OCI-LY7 (cell line): ENCODE data around the gene F8.

ENCODE experiments used
- CTCF ChIP-seq: fragments of 200-600 bp; sonication (generic); conservative IDR thresholded peaks from 2 replicates; pipeline ENCODE4 v1.5.1; 2014; ENCODE audit warnings: mild to moderate bottlenecking, antibody characterized with exemption, low read length, moderate library complexity, mixed read lengths
- EZH2phosphoT487 ChIP-seq: fragments of 200-600 bp; sonication (generic); IDR thresholded peaks from 2 replicates; pipeline ENCODE4 v1.6.1; 2018; ENCODE audit warnings: low read depth, borderline replicate concordance, mild to moderate bottlenecking, mixed run types, antibody characterized with exemption, low read length, moderate library complexity, mixed read lengths

GRCh38 chrX:155026727-155027508 lies 4.4 kb upstream of the F8 start, which contains the start of gene FUNDC2:
- TF ChIP-seq CTCF (no peak), EZH2phosphoT487 (no peak)
